Measurements from ENCODE around the gene RPL22L1.
"Not testable (repeated sequence)": the region's sequence is repeated elsewhere in the genome, so short reads cannot be mapped to it uniquely, and the experiment has no call there.

RPL22L1 gene

DNA sequence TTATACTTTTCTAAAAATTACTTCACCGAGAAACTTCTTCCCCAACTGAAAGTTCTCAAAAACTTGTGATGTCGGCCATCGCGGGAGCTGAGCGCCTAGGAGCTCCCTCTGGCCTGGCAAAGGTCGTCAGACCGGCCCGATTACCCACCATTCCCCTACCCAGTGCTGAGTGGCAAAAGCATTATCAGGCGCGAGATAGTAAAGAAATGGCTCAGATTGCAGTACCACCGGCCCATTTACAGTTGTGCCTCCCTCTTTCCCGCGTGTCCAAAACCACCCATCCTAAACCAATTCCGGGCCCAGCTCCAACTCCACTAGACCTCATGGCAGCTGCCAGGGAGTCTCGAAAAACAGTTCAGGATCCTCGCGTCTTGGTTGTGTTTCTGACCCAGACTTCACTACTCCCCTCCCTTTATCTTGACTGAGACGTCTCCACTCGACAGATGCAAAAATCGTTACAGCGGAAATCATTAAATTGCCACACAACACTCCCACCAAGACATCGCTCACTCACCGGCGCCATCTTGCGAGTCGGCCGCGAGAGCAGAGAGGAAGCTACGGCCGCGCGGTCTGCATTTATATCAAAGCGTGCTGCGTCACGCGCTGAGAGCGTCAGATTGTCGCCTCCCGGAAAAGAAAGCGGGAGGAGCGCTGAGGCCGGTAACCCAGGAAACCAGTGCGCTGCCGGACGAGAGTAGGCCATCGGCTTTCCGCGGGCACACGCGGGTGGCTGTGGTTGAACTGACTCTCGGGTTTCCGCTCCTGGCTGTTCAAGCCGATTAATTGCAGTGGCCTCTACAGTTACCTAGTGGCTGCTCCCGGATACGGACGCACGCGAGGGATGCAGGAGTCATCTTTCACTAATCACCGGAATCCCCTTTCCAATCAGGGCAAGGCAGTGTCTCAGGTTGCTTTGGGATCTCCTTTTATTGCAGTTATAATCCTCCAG lies at the start of gene RPL22L1:
RPL22L1 (minus strand) TSS at position 551 of the 949 bp plus-strand sequence; CDS start at position 523, 28 bp downstream.
- DNase-seq: no peak

DNA sequence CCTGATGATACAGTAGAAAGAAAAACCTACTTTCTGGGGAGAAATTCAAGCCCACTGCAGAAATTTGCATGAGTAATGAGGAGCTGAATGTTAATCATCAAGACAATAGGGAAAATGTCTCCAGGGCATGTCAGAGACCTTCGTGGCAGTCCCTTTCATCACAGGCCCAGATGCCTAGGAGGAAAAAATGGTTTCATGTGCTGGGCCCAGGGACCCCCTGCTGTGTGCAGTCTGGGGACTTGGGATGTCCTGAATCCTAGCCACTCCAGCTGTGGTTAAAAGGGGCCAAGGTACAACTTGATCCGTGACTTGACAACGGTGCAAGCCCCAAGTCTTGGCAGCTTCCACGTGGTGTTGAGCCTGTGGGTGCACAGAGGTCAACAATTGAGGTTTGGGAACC lies 48.7 kb upstream of the RPL22L1 start:
- no peak for DNase-seq

DNA sequence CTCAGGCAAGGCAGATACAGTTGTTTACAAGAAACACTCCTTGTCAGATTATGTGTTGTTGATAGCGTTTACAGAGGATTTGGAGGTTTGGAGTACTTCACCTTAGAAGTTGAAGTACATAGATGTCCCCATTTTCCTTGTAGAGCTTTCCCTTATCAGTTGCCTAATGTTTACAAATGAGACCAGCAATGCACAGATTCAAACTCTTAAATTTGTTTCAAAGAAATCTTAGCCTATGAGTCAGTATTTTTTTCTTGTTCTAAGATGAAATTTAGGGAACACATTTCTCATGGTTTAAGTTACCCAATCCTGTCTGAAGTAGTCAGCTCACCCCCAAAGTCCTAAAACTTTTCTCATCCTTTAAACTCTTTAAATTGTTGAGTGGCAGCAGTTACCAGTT lies 44.7 kb upstream of the RPL22L1 start:
- no peak for DNase-seq

DNA sequence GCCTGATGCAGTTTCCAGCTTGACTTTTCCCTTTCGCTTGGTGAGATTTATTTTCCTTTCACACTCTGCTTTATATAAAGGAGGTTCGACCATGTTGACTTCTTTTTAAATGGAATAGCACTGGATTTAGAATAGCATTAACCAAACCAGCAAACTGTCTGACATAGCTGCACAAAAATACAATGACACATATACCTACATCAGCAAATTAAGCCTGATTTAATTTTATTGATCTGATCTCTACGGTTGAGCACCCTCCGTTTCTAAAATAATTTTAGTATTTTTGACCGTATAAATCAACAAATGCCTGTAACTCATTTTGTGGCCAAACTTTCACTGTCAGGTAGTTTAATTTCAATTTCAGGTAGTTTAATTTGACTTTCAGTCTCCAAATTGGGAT lies 44.2 kb upstream of the RPL22L1 start:
- DNase-seq: no peak

DNA sequence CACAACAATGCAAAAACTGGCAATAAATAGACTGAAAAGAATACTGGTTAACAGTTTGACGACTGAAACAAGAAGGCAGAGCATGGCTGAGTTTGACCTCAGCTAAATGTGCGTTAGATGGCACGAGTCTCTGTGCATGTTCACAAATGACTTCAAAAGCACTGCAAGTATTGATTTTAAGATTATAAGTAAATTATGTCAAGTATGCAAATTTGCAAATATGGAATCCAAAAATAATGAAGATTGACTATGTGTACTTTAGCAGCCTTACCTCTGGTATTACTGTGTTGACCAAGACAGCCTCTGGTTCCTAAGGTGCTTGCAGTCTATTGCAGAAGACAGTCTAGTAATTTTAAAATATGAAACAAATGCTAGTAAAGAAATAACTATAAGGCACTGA lies 41.1 kb upstream of the RPL22L1 start:
- DNase-seq: no peak

DNA sequence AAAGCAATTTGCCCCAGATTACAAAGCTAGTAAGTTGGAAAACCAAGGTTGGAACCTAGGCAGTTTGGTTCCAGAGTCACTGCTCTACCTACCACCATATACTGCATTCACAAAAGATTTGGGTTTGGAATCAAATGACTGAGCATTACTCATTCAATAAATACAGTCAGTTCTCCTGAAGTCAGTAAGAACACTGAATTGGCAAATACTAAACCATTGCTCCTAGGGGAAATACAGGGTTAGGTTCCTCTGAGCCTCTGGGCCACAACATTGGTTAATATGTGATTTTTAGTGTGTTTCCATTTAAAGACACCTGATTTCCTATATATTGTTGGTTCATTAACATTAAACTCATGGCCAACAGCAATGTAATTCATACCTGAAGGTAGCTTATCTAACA lies 40.5 kb upstream of the RPL22L1 start:
- DNase-seq: no peak

DNA sequence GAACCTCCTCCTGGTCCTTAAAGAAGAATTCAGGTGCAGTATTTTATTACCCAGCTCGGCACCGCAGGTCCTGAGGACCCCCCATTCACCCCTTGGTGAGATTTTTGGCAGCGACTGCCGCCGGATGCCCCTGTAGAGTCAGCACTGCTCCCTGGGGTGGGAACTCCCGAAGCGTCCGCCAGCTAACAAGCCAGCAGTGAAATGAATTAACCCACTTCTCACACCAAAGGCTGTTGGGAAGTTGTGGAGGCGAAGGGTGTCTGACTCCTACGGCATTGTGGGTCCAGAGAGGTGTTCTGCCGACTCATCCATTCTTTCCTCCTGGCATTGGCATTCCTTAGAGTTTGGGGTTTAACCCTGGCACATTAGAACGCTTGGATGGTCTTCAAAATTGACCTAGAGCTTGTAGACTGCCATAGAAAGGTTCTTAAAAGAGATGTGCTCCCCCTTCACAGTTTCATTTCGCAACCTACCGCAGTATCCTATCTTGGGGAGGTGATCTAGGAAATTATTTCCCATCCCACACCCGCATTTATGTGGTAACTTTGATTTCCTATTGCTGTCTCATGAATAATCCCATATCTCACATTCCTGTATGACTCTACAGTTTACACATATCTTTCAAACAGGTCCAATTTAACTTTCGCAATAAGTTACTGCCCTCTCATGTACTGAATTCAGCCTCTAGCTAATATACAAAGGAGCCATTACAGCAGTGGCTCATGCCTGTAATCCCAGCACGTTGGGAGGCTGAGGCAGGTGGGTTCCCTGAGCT lies 39.3 kb upstream of the RPL22L1 start:
- DNase-seq: no peak

DNA sequence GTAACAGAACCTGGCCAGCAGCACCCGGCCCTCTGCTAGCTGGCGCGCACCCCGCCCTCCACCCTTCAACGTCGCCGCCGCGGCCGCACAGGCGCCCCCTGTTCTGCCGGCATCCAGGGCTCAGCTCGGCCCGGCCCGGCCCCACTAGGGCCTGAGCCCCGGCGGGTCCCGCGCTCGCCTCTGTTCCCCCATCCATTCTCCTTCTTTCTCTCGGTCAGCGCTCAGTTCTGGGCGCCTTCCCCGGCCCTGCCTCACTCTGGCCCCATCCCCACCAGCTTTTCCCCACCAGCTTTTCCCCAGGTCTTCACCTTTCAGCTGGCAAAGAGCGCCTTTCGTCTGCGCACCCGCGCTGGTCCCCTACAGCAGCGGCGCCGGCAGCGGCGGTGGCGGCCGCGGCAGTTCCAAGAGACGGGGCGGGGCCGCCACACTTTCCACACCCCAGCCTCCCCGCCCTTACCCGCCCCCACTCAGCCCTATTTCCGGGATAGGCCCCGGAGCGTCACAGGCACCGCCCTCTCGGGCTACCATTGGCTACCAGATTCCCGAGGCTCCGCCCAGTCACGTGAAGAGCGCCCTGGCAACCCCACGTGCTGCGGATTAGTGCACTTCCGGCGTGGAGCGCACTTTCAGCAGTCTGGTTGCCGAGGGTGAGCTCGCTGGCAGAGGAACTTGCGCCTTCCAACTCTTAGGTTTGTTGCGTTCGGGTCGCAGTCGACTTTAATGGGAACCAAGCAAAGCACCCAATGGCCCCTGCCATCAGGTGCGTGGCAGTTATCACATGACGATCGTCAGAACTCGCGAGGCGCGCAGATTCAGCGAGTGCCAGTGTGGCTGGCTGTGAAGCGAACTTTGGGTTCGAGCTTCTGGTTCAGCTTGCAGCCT lies 38.5 kb upstream of the RPL22L1 start, which contains the start of gene EIF5A2:
EIF5A2 (minus strand) TSS at position 403 of the 882 bp plus-strand sequence. CDS start 831 bp downstream, outside the sequence.
- DNase-seq: no peak

DNA sequence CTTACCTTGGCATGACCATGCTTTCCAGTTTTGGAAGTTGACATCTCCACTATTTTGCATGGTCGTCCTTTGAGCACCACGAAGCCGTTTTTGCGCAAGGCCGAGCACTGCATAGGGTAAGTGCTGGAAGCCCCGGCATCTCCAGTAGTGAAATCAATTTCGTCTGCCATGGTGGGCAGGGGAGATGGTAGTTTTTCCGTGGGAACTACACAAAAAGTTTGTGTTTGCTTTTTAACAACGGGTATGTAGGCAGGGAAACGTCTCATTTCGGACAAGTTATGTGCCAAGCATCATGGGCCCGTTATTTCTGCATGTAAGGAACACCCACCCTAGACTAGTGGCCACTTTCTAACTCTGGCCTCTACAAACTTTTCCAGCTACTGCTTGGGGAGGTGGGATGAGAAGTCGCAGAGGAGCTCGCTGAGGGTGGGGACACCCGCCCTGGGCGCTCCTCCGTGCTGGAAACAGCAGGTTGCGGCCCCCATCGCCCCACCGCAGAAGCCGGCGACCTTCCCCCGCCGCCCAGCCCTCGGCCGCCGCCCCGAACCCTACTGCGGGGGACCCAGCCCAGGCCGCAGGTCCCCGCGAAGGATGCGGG lies 37.7 kb upstream of the RPL22L1 start:
- DNase-seq: no peak

DNA sequence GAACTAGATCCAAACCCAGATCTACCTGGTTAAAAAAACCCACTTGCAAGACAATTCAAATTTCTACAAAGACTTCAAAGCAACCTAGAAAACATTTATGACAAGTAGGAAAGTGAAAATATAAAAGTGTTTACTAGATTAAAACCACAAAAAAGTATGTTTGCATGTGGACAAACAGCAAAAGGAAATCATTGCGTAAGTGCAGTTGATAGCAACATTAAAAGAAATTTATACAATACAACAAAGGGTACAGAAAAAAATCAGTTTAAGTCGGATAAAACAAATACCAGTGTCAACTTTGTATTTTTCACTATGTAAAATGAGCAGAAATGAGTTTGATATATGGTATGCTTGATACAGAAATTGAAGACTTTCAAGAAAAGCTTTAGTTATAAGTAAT lies 35.9 kb upstream of the RPL22L1 start:
- no peak for DNase-seq

DNA sequence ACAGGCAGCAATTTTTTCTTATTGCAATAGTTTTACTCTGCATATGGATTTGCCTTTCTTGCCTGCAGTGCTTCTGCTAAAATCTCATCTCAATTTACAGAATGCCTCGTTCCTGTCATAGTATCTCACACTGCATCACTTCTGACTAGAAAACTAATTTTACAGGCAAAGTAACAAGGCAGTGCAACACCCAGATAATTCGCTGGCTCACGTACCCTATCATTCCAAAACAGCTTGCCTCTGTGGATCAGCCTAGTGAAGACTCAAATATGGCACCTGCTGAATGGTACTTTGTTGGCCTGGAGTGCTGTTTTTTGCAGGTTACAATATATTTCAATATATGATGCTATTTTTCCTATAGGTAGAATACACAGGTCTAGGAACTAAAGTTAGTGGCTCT lies 33.1 kb upstream of the RPL22L1 start:
- DNase-seq: no peak

DNA sequence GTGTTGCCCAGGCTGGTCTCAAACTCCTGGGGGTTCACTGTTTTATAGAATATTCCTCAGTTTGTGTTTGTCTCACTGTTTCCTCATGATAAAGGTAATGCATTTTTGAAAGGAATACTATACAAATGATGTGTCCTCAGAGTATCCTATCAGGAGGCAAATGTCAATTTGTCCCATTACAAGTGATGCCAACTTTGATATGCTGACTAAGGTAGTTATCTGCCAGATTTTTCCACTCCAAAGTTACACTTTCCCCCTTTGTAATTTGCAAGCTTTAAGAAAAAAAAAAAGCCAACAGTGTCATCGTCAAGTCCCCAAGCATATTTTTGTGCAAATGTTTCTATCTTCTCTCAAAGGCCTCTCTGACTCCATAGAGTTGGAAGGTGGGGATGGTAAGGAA lies 29.5 kb upstream of the RPL22L1 start:
- DNase-seq: no peak

DNA sequence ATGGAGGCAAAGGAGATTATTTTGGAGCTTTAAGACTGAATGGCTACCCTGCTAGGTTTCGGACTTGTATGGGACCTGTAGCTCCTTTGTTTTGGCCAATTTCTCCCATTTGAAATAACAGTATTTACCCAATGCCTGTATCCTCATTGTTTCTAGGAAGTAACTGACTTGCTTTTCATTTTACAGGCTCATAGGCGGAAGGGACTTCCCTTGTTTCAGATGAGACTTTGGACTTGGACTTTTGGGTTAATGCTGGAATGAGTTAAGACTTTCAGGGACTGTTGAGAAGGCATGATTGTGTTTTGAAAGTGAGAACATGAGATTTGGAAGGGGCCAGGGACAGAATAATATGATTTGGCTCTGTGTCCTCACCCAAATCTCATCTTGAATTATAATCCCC lies 28.0 kb upstream of the RPL22L1 start:
- DNase-seq: no peak

DNA sequence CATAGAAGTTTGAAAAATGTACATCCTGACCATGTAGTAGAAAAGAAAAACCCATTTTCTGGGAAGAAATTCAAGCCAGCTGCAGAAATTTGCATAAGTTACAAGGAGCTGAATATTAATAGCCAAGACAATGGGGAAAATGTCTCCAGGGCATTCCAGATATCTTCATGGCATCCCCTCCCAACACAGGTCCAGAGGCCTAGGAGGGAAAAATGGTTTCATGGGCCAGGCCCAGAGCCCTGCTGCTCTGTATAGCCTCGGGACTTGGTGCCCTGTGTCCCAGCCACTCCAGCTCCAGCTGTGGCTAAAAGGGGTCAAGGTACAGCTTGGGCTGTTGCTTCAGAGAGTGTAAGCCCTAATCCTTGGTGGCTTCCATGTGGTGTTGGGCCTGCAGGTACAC lies 27.2 kb upstream of the RPL22L1 start:
- not testable (repeated sequence) for DNase-seq

DNA sequence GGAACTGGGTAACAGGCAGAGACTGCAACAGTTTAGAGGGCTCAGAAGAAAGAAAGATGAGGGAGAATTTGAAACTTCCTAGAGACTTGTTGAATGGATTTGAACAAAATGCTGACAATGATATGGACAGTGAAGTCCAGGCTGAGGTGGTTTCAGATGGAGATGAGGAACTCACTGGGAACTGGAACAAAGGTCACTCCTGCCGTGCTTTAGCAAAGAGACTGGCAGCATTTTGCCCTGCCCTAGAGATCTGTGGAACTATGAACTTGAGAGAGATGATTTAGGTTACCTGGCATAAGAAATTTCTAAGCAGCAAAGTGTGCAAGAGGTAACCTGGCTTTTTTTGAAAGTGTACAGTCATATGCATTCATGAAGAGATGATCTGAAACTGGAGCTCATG lies 26.8 kb upstream of the RPL22L1 start:
- no peak for DNase-seq

DNA sequence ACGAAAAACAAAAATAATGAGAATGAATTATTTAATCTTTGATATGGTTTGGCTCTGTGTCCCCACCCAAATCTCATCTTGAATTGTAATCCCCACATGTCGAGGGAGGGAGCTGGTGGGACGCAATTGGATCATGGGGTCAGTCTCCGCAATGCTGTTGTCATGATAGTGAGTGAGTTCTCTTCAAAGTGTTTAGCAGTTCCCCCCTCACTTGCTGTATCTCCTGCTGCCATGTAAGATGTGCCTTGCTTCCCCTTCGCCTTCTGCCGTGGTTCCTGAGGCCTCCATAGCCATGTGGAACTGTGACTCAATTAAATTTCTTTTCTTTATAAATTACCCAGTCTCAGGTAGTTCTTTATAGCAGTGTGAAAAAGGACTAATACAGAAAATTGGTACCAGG lies 26.3 kb upstream of the RPL22L1 start:
- not testable (repeated sequence) for DNase-seq

DNA sequence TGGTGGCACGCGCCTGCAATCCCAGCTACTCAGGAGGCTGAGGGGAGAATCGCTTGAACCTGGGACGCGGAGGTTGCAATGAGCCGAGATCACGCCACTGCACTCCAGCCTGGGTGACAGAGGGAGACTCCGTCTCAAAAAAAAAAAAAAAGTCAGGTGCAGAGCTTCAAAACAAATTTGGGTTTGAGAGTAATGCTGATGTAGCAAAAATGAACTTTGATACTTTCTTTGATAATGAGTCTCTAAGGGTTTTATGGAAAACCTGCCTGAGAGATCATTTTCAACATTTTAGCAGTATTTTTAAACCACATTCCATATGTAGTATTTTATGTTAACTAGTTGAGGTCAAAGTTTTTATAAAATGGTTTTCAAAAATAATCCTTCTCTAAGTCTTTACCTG lies 23.9 kb upstream of the RPL22L1 start:
- DNase-seq: no peak

DNA sequence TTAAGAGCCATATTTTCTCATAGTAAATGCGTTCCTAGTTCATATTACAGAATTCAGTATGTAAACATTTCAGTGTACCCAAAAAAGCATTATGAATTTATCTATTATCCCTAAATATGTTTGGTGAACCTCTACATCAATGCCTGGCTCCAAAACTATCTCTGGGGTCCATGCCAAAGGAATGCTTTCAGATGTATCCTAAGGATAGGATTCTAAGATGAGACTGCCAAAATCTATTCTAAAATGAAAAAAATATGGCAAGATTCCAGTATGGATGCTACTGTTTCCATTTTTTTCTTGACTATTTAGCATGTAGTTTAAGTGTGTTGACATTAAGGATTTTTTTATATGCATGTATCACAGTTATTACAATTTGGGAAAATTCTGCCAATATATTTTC lies 19.6 kb upstream of the RPL22L1 start:
- DNase-seq: no peak

DNA sequence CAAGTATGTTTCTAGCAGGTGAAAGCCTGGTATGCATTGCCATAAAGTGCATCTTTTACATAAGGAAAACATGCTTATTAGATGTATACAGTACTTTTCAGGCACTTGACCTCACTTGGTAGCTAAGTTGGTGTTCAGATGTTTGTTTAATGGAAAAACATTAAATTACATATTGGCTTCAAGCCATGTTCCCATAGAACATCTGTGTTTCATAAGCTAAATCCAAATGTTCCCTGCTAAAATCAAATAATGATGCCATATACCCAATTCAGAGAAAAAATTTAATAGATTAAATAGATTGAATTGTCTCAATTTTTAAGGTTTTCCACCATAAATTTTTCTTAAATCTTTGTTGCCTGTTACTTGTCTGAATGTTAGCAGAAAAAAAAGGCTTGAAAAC lies 19.1 kb upstream of the RPL22L1 start:
- peak; percentile 4 for DNase-seq

DNA sequence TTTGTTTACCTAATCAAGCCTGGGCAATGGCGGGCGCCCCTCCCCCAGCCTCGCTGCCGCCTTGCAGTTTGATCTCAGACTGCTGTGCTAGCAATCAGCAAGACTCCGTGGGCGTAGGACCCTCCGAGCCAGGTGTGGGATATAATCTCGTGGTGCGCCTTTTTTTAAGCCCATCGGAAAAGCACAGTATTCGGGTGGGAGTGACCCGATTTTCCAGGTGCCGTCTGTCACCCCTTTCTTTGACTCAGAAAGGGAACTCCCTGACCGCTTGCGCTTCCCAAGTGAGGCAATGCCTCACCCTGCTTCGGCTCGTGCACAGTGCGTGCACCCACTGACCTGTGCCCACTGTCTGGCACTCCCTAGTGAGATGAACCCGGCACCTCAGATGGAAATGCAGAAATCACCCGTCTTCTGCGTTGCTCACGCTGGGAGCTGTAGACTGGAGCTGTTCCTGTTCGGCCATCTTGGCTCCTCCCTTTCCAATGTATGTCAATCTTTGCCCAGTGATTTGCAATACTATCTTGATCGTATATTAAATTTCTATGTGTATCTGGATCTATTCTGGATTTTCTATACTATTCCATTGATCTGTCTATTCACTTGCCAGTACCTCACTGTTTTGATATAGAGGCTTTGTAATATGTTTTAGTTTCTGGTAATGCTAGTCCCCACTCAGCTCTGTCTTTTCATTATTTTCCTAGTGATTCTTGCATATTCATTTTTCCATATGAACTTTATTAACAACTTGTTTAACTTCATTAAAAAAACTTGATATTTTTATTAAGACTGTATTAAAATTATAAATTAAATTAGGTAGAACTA lies 14.3 kb upstream of the RPL22L1 start:
- DNase-seq: peak; percentile 29

DNA sequence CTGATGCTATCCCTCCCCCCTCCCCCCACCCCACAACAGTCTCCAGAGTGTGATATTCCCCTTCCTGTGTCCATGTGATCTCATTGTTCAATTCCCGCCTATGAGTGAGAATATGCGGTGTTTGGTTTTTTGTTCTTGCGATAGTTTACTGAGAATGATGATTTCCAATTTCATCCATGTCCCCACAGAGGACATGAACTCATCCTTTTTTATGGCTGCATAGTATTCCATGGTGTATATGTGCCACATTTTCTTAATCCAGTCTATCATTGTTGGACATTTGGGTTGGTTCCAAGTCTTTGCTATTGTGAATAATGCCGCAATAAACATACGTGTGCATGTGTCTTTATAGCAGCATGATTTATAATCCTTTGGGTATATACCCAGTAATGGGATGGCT lies 8.7 kb upstream of the RPL22L1 start:
- not testable (repeated sequence) for DNase-seq

DNA sequence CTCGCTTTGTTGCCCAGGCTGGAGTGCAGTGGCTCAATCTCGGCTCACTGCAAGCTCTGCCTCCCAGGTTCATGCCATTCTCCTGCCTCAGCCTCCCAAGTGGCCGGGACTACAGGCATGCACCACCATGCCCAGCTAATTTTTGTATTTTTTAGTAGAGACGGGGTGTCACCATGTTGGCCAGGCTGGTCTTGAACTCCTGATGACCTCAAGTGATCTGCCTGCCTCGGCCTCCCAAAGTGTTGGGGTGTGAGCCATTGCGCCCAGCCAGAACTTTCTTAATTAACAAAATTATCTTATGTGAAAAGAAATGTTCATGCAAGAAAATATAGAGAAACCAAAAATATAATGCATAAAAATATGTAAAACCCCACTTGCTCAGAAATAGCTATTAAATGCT lies 7.3 kb upstream of the RPL22L1 start:
- DNase-seq: not testable (repeated sequence)

Measured in DMS53 (cell line).